NCI-H146 treated with DMSO at 0.1 percent for 48 hours (cell line): Measurements from ENCODE around the gene SLC35A5.
A peak's percentile ranks its signal among the peaks of the same experiment; 100 is the strongest.

ENCODE experiments used
- DNase-seq: peaks from one replicate; lab custom pipeline; 2025; ENCODE audit not compliant: unreplicated experiment; lab: John Stamatoyannopoulos, UW

The SLC35A5 gene

DNA sequence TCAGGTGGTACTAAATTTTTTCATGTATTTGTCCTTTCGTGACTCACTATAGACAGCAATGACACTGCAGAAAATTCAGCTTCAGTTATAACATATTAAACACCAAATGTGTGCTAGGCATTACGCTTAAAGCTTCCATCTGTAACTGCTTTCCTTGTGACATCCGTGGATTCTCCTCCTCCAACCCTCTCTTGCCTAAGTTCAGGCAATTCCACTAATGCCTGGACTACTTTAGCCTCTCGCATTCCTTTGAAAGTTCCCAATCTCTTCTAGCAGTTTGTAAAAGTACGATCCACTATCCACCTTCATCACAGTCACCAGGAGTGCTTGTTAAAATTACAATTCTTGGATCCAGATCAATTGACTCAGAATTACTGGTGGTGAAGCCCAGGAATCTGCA lies 61.4 kb downstream of the SLC35A5 start:
- DNase-seq = no peak

DNA sequence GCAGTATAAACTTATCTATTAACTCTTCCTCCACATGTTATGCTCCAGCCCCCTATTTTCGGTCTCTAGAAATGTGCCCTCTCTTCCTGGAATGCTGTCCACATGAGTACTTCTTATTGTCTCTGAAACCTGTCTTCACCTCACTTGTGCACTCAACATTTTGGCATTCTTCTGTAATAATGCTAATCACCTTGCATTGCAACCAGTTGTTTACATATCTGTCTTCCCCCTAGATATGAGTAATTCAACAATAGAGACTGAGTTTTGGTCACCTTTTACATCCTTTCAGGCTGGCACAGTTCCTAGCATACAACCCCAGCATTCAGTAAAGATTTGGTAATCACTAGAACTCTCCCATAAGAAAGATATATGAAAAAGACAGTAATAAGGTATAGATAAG lies 61.9 kb downstream of the SLC35A5 start:
- no peak for DNase-seq

DNA sequence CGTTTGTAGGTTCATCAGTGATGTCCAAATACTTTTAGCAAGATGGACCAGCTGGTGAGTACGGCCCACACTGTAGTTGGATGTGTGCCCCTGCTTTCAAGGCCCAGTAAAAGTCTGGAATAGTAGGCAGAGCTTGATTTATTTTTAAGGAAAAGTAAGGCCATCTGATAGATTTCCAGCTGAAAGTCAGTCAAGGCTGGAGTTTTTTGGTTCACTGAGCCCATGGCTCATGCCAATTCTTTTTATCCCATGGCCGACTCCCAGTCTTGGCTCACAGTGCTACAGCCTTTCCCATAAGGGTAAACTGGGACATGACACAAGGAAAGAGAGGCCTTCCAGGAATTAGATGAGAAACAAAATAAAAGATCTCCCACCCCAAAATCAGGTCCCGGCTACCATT lies 65.6 kb downstream of the SLC35A5 start:
- DNase-seq = no peak

DNA sequence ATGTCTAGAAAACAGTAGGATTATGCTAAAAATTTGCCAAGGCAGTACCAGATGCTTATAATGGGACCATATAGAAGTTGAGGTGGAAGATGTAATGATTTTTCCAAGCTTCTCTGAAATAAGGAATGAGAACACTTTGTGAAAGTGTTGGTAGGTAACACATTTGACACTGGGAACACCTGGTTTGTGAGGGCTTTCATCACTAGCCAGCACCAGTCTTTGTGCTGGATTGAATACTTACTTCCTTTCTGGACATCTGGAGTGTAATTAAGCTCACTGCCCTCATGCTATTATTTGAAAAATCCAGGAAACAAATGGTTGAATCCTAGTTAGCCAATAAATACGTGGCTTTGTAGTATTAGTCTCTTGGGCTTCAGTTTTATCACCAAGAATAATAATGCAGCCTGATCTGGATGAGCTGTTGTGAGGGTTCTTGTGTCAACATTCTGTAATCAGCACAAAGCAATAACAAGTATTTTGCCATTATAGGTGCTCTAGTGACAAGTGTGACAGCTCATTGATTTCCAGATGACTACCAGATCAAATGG lies 66.1 kb downstream of the SLC35A5 start:
- peak; percentile 99 for DNase-seq

DNA sequence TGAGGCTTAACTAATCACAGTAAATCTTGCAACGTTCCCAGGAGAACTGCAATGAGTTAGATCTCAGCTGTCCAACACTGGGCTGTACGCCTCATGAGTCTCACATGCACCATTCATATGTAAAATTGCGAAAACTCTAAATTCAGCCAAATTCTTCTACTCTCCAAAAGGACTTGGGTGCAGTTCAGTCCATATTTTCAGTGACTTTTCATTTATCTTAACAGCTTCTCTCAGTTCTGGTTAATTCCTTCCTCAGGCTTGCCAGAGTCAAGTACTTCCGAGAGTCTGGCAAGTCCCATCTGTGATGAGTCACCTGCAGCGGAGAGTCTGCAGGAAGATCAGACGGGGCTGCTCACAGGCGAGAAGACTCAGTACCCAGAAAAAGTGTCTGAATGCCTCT lies 67.6 kb downstream of the SLC35A5 start:
- no peak for DNase-seq

DNA sequence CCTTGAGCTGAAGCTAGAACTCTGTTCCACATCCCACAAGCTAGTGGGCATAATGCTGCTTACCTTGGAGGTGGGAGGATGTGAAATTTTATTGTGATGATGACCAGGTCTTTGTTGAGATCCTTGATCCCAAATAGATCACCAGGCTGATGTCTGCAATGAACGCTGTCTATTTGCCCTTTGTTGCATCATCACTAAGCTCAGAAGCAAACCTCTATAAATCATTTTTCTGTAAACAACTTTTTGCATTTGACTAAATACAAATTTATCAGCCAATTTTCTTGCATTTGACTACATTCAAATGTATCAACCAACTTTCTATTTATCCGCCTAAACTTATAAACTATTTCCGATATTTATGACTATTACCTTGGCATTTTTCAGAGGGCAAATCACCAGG lies 69.4 kb downstream of the SLC35A5 start:
- DNase-seq = no peak

DNA sequence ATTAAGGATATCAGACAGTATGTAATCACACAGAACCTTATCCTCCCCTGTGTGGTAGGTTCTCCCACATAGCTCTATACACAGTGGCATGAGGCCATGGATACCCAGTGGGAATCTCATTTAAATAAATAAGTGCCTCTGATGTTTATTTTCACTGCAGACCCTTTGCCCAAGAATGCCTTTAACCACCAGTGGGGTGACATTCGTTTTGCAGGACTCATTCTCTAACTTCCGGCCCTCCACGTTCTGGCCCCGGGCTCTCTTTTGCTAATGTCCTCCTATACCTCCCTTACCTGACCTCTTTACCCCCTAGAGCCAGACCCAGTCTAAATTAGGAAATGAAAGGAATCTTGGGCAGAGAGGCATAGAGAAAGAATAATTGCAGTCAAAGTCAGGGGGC lies 70.8 kb downstream of the SLC35A5 start:
- no peak for DNase-seq

DNA sequence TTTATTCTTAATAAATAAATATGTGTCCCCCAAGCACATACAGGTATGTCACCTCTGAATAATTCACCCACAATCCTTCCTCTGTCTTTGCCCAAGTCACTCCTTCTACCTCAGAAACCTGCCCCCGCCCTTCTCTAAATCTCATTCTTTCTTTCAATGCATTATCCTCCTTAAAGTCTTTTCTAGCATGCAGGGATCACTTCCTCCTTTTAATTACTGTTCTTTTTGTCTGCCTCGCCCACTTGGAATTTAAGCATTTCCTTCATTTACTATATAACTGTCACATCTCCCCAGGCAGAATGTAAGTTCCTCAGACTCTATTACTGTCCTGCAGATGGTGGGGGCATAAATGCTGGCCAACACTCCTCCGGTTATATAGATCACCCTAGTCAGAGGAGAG lies 71.3 kb downstream of the SLC35A5 start:
- no peak for DNase-seq

DNA sequence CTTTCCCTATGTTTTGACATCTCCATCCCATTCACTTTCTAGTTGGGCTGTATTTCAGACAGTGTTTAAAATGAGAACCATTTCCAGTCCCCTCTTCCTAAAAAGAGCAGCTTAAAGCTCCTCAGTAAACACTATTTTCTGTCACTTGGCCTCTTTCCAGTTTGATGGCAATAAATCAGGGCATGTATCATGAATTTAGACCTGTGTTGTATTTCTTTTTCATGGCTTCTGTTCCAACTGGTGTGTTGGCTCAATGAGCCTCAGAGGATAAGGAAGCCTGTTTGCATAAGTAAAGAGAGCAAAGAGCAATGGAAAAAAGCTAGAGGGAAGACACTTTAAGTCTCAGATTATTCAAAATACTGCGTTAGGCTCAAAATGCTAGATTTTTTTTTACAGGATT lies 71.9 kb downstream of the SLC35A5 start:
- DNase-seq = peak; percentile 43

DNA sequence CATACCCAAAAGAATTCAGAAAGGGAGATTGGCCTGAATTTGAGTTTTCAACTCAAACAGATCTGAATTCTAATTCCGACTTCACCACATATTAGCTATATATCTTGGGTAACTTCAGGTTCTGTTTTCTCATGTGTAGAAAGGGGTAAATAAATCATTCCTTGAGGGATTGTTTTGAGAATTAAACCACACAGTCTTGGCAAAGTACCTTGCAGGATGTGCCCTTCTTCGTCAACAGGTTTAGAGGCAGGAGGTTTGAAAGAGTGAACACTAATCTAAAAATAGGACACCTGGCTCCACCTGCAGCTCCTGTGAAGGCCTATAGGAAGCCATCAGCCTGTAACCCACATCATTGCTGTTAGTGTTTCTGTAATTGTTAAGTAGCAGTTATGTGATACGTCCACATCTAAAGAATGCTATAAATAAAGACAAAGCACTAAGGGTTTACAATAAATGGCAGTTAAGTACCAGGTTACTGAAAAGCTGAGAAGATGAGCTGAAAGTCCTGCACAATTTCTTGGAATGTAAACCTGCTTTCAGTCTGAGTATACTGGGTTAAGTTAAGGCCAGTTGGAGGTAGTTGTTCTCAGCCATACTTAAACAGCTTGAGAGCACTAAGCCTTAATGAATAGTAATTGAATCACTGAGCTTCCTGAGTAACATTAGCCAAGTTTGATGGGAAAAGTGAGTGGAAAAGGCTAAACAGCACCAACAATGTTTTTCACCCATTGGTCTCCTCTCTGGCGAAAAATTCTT lies 73.1 kb downstream of the SLC35A5 start:
- peak; percentile 67 for DNase-seq
